Stimulated activated CD8-positive, alpha-beta memory T cell treated with anti-CD3 and anti-CD28 coated beads, Interleukin-4, amount 100 ng/mL, for 4 hours (primary cell): ENCODE measurements around the gene RSPO1.
"Not testable (repeated sequence)": the region's sequence is repeated elsewhere in the genome, so short reads cannot be mapped to it uniquely, and the experiment has no call there.

ENCODE experiments used
- DNase-seq, 2 donors: peaks; one replicate each; pipeline ENCODE4 v3.0.0-alpha.2; 2020; ENCODE audit warnings: low read depth in 2 of 2, low spot score in 1 of 2

Gene RSPO1, protein sequence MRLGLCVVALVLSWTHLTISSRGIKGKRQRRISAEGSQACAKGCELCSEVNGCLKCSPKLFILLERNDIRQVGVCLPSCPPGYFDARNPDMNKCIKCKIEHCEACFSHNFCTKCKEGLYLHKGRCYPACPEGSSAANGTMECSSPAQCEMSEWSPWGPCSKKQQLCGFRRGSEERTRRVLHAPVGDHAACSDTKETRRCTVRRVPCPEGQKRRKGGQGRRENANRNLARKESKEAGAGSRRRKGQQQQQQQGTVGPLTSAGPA

GRCh38 chr1:37634244-37634991 is at the start of gene RSPO1:
RSPO1 (minus strand) TSS chr1:37634892; CDS start chr1:37629661, 5,231 bp downstream.
- DNase-seq = no peak

GRCh38 chr1:37684182-37684581 is 49.5 kb upstream of the RSPO1 start:
- DNase-seq = not testable (repeated sequence)

DNA sequence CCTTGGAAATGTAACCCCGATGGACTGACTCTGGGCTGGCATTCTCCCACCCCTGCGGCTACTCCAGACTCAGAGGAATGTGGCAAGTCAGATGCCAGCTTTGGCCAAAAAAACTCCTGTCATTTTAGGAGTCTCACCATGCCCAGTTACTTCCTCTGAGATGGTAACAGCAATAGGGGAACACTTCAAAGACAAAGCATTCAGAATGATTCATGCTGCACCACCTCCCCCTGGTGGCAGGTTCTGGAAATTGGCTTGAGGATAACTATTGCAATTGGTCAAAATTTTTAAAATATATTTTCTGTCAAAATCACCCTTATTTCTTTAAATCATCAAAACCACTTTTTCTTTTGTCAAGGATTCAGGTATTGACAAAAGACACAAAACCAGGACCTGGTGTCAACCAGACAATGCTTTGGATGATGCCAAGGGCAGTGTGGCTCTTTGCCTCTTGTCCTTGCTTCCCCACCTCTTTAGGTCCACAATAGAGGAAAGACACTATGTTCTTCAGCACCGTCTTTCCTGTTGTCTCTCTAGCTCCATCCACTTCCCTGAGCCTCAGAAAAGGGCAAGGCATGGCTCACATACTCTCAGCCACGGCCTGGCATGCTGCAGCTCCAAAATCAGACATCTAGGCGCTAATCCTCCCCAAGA is 47.8 kb upstream of the RSPO1 start:
- DNase-seq = peak; percentile 43 to 76

- DNase-seq = no peak
Observed at GRCh38 chr1:37680933-37681332, 46.2 kb upstream of the RSPO1 start.

DNA sequence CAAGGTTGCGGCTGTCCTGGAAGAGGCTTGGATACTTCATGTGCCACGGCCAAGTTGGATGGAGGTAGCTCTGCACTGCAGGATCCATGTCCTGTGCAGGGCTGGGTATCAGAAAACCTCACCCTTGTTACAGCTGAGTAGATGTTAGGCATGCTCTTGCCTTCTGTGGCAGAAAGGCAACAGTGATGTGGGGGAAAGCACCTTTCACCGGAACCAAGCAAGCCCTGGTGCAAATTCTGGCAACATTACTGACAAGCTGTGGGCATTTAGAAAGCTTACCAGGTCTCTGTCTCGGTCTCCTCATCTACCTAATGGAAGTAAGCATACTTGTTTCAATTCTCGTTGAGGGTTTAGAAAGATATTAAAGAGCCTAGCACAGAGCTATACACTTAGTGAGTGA is 43.1 kb upstream of the RSPO1 start:
- DNase-seq = no peak

DNA sequence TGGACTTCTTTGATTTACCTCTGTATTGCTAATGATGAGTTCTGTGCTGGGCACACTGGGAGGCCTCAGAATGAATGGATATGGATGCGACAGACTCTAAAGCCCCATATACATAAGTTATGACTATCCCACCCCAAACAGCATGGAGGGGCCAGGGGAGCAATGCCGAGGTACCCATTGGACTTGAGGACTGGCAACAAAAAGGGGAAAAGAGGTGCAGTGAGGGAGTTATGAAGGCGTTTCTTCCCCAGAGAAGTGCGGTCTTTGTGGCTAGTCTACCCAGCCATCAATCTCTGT is 42.4 kb upstream of the RSPO1 start:
- no peak for DNase-seq

- DNase-seq = no peak
Observed at GRCh38 chr1:37676281-37677142, 41.8 kb upstream of the RSPO1 start.

- DNase-seq = no peak
Observed at GRCh38 chr1:37673920-37674319, 39.2 kb upstream of the RSPO1 start.

GRCh38 chr1:37672136-37672870 is 37.6 kb upstream of the RSPO1 start:
- no peak for DNase-seq

DNA sequence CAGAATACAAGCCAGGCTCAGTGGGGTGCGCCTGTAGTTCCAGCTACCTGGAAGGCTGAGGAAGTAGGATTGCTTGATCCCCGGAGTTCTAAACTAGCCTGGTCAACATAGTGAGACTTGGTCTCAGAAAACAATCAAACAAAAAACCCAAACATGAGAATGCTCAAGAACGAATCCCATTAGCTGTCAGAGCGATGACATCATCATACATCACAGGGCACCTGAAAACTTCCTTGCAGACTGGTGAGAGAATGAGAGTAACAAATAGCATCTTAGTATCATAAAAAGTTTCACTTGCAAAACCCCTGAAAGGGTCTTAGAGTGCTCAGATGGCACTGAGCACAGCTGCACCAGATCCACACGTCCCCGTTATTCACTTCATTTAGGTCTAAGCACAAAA is 36.6 kb upstream of the RSPO1 start:
- DNase-seq = no peak

DNA sequence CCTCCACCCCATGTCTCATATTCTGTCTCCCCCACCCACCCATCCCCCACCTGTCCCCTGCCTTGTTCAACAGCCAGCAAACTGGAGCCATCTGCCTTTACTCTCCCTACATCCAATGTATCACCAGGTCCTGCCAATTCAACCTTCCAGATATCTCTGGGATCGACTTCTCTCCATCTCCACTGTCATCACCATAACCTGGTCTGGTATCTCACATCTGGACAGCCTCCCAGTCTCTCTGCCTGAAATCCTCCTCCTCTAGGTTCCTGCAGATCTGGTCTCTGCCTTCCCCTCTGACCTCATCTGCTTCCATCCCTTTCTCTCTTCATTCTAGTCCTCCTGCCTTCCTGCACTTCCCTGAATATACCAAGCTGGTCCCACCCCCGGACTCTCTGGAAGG is 35.4 kb upstream of the RSPO1 start:
- no peak for DNase-seq

DNA sequence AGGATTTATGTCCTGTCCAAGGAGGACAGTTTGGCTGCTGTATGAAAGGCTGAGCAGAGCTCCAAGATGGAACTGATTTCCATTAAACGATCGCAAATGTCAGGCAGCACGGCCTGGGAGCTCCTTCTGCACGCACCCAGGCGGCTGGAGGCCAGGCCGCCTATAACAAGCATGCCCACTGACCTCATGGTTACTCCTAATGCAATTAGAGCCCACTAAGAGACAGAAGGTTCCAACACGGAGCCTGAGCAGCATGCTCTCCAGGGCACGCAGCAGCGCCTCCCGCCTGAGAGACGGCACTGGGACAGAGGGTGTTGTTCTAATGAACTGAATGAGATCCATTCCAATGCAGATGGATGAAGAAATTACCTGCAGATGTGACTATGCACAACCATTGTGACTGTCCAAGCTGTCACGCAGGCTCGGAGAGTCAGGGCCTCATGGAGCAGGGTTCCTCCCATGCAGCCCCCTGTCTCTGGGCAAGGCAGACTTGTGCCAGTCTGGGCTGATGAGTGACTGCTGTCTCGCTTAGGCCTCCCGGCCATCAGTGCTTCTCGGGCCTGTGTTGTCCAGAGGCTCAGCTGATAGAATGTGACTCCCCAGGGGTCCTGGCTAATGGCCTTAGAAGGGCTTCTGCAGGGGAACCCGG is 32.5 kb upstream of the RSPO1 start:
- DNase-seq = no peak

DNA sequence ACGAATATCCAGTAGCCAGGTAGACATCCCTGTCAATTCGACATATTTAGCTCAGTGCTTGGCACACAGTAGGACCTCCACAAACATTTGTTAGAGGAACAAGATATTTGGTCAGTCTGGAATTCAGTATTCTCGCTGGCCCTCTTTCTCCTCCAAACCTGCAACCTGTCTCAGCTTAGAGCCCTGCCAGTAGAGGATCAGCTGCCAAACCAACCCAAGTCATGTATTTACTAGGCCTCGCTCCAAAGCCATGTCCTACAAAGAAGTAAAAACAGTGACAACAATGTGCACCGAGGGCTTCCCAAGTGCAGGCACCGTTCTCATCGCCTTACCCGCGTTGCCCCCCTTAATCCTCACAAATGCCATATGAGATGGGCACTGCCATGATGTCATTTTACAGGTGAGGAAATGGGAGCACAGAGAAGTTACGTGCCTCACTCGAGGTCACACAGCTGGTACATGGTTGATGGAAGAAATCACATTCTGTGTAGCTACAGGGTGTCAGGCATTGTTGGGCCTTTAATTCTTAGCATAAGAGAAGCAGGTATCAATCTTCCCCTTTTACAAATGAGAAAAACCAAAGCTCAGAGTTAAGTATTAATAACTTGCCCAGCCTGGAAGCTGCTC is 31.7 kb upstream of the RSPO1 start:
- DNase-seq = no peak

- DNase-seq = no peak
Observed at GRCh38 chr1:37663426-37664000, 28.8 kb upstream of the RSPO1 start.

DNA sequence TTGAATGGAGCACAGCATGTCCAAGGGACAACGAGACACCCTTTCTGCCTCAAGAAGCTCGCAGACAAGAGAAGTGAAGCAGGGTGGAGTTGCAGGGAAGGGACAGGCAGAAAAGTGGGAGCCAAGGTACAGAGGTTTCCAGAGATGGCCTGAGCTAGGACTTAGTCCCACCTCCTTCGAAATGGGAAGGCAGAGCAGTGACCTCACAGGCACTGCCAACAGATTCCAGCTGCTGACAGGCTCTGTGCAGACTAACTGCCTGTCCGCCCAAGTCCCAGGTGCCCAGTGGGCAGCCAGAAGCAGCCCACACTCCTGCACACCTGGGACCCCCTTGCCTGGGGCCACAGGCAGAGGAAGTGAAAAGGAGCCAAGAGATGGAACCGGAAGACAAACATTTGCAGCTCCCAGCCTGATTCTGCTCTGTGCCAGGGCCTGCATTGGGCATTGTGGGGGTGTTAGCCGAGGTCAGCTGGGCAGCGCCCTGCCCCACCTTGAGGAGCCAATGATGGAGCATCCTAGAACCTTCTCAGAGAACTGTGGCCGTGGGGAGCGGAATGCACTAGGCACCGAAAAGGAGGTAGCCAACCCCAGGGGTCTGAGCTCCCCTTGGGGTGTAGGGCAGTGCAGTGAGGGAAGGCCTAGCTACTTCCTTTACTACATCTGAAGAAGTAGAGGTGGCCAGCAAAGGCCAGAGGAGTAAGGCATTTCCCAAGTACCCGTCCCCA is 27.5 kb upstream of the RSPO1 start:
- DNase-seq = no peak

DNA sequence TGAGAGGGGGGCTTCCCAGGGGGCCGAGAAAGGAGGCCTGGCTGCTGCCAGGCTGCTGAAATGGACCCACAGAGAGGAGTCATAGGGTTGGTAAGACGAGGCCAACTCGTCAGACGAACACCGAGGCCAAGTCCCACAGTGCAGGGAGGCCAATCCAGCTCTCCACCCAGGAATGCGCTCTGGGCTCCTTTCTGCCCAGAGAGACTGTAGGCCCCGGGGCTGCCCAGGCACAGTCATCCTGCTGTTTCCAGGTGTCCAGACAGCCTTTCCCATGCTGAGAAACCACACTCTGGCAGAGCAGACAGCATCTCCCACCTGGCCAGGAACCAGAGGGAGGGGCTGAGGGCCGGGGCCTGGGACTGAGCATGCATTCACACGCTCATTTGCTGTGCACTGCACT is 26.7 kb upstream of the RSPO1 start:
- DNase-seq = no peak

DNA sequence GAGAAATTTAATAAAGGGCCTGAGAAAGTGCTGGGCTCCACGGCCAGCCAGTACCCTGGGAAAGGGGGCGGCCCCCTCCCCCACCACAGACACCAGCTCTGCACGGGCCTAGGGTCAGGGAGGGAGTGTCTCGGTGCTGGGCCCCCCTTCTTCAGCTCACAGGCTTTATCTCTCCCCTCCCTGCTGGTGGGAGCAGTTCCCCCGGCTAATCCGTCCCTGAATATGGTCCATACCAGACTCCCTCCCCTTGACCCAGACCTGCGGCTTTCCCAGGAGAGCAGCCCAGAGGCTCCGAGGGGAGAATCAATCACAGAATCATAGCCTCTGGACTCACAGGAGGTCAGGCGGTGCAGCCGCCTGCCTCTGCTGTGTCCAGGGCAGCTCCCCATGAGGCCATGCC is 26.0 kb upstream of the RSPO1 start:
- no peak for DNase-seq

GRCh38 chr1:37658486-37658885 is 23.8 kb upstream of the RSPO1 start:
- DNase-seq = no peak
